ENCODE results near the gene ERGIC1. TPM values are rescaled to one million over a fixed set of nuclear protein-coding genes. Genes with fewer than 3 reads are reported as not detected.

ERGIC1 gene
- total and polyA plus RNA-seq, 2 of the 13 experiments (the other 11 are each of a cell fraction or from before 2014, with no cell fraction given) = 78.5 to 184 TPM

DNA sequence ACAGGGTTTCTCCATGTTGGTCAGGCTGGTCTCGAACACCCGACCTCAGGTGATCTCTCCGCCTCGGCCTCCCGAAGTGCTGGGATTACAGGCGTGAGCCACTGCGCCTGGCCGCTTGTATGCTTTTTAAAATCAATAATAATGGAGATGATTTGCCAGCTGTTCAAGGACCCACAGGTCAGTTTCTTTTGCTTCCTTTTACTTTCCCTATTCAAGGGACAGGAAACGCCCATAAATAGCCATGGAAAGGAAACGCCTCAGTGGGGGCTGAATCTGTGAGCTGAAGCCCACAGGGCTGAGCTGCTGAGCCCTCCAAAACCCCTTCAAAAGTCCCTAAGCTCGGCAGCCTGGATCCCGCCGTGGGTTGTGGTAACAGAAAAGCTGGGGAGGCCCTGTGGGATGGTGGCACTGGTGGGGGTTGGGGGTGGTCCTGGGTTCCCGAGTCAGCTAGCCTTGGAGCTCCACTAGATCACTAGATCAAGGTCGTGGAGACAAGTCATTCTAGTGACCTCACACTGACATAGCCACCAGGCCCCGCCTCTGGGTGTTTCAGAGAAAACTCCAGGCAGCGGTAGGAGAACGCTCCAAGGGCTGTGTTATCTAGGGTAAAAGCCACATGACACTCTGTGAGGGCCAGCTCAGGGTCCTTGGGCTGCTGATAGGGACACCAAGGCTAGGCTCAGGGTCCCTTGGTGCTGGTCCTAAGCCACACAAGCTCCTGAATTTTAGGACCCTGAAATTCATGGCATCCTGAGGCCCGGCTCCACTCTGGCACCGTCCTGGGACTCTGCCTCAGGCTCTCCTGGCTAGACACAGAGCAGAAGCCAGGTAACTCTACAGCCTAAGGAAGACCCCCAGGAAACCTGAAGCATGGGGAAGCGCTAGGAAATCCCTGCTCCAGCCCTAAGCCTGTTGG, 45.0 kb upstream of the ERGIC1 start (continued):
- TF ChIP-seq, protein P1, sequence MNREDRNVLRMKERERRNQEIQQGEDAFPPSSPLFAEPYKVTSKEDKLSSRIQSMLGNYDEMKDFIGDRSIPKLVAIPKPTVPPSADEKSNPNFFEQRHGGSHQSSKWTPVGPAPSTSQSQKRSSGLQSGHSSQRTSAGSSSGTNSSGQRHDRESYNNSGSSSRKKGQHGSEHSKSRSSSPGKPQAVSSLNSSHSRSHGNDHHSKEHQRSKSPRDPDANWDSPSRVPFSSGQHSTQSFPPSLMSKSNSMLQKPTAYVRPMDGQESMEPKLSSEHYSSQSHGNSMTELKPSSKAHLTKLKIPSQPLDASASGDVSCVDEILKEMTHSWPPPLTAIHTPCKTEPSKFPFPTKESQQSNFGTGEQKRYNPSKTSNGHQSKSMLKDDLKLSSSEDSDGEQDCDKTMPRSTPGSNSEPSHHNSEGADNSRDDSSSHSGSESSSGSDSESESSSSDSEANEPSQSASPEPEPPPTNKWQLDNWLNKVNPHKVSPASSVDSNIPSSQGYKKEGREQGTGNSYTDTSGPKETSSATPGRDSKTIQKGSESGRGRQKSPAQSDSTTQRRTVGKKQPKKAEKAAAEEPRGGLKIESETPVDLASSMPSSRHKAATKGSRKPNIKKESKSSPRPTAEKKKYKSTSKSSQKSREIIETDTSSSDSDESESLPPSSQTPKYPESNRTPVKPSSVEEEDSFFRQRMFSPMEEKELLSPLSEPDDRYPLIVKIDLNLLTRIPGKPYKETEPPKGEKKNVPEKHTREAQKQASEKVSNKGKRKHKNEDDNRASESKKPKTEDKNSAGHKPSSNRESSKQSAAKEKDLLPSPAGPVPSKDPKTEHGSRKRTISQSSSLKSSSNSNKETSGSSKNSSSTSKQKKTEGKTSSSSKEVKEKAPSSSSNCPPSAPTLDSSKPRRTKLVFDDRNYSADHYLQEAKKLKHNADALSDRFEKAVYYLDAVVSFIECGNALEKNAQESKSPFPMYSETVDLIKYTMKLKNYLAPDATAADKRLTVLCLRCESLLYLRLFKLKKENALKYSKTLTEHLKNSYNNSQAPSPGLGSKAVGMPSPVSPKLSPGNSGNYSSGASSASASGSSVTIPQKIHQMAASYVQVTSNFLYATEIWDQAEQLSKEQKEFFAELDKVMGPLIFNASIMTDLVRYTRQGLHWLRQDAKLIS (CRISPR knock-in tag; IDR thresholded peaks at IDR 0.05) = no peak
- TF ChIP-seq TAF15 (IDR thresholded peaks at IDR 0.05; ENCODE audit: low read depth, low read length, poor library complexity, severe bottlenecking) (no peak), NFYB (CRISPR knock-in tag; IDR thresholded peaks at IDR 0.05) (no peak), JARID2 (CRISPR knock-in tag; IDR thresholded peaks at IDR 0.05; ENCODE audit: insufficient replicate concordance) (no peak), KMT2A (CRISPR knock-in tag; IDR thresholded peaks at IDR 0.05) (no peak), SALL2 (CRISPR knock-in tag; IDR thresholded peaks at IDR 0.05) (no peak), REL (CRISPR knock-in tag; conservative IDR thresholded peaks at IDR 0.05) (no peak), ZNF17 (CRISPR knock-in tag; IDR thresholded peaks at IDR 0.05) (no peak), YY1 (IDR thresholded peaks at IDR 0.05; ENCODE audit: insufficient read depth, insufficient replicate concordance, low read depth, low read length) (no peak)
- TF ChIP-seq, protein P2, sequence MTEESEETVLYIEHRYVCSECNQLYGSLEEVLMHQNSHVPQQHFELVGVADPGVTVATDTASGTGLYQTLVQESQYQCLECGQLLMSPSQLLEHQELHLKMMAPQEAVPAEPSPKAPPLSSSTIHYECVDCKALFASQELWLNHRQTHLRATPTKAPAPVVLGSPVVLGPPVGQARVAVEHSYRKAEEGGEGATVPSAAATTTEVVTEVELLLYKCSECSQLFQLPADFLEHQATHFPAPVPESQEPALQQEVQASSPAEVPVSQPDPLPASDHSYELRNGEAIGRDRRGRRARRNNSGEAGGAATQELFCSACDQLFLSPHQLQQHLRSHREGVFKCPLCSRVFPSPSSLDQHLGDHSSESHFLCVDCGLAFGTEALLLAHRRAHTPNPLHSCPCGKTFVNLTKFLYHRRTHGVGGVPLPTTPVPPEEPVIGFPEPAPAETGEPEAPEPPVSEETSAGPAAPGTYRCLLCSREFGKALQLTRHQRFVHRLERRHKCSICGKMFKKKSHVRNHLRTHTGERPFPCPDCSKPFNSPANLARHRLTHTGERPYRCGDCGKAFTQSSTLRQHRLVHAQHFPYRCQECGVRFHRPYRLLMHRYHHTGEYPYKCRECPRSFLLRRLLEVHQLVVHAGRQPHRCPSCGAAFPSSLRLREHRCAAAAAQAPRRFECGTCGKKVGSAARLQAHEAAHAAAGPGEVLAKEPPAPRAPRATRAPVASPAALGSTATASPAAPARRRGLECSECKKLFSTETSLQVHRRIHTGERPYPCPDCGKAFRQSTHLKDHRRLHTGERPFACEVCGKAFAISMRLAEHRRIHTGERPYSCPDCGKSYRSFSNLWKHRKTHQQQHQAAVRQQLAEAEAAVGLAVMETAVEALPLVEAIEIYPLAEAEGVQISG (CRISPR knock-in tag; IDR thresholded peaks at IDR 0.05) = no peak
- TF ChIP-seq, protein P3, sequence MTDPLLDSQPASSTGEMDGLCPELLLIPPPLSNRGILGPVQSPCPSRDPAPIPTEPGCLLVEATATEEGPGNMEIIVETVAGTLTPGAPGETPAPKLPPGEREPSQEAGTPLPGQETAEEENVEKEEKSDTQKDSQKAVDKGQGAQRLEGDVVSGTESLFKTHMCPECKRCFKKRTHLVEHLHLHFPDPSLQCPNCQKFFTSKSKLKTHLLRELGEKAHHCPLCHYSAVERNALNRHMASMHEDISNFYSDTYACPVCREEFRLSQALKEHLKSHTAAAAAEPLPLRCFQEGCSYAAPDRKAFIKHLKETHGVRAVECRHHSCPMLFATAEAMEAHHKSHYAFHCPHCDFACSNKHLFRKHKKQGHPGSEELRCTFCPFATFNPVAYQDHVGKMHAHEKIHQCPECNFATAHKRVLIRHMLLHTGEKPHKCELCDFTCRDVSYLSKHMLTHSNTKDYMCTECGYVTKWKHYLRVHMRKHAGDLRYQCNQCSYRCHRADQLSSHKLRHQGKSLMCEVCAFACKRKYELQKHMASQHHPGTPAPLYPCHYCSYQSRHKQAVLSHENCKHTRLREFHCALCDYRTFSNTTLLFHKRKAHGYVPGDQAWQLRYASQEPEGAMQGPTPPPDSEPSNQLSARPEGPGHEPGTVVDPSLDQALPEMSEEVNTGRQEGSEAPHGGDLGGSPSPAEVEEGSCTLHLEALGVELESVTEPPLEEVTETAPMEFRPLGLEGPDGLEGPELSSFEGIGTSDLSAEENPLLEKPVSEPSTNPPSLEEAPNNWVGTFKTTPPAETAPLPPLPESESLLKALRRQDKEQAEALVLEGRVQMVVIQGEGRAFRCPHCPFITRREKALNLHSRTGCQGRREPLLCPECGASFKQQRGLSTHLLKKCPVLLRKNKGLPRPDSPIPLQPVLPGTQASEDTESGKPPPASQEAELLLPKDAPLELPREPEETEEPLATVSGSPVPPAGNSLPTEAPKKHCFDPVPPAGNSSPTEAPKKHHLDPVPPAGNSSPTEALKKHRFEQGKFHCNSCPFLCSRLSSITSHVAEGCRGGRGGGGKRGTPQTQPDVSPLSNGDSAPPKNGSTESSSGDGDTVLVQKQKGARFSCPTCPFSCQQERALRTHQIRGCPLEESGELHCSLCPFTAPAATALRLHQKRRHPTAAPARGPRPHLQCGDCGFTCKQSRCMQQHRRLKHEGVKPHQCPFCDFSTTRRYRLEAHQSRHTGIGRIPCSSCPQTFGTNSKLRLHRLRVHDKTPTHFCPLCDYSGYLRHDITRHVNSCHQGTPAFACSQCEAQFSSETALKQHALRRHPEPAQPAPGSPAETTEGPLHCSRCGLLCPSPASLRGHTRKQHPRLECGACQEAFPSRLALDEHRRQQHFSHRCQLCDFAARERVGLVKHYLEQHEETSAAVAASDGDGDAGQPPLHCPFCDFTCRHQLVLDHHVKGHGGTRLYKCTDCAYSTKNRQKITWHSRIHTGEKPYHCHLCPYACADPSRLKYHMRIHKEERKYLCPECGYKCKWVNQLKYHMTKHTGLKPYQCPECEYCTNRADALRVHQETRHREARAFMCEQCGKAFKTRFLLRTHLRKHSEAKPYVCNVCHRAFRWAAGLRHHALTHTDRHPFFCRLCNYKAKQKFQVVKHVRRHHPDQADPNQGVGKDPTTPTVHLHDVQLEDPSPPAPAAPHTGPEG (CRISPR knock-in tag; IDR thresholded peaks at IDR 0.05) = no peak
- TF ChIP-seq, protein P4, sequence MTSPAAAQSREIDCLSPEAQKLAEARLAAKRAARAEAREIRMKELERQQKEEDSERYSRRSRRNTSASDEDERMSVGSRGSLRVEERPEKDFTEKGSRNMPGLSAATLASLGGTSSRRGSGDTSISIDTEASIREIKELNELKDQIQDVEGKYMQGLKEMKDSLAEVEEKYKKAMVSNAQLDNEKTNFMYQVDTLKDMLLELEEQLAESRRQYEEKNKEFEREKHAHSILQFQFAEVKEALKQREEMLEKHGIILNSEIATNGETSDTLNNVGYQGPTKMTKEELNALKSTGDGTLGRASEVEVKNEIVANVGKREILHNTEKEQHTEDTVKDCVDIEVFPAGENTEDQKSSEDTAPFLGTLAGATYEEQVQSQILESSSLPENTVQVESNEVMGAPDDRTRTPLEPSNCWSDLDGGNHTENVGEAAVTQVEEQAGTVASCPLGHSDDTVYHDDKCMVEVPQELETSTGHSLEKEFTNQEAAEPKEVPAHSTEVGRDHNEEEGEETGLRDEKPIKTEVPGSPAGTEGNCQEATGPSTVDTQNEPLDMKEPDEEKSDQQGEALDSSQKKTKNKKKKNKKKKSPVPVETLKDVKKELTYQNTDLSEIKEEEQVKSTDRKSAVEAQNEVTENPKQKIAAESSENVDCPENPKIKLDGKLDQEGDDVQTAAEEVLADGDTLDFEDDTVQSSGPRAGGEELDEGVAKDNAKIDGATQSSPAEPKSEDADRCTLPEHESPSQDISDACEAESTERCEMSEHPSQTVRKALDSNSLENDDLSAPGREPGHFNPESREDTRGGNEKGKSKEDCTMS (CRISPR knock-in tag; conservative IDR thresholded peaks at IDR 0.05) = no peak
